HEK293 (cell line): ENCODE results near the gene CACNA1D.

Source experiments
- TRIM28 ChIP-seq: IDR thresholded peaks from 2 replicates; pipeline ENCODE4 v1.6.1; 2011; ENCODE audit warnings: low read length, control low read depth, borderline replicate concordance
- TF ChIP-seq, protein P1 (sequence below): fragments of 450-650 bp; formaldehyde crosslinking; IDR thresholded peaks from 2 replicates; pipeline ENCODE4 v1.5.1; 2016; ENCODE audit warnings: missing biosample characterization, missing genetic modification characterization

DNA sequence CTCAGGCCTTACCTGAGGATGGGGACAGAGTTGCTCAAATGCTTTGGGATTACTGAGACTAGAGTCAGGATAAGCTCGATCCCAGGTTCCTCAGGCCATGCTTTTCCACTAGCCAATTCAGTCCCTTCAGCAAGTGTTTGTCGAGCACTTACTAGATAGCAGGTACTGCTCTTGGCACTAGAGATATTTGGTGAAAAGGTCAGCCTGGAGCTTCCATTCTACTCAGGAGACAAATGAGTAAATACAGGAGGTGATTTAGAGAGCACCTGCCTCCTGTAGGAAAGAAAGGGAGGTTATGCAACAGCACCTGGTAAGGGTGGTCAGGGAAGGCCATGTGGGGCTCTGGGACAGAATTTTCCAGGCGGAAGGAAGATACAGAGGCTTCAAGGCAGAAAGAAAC lies 99.9 kb downstream of the CACNA1D start:
- TF ChIP-seq, protein P1, sequence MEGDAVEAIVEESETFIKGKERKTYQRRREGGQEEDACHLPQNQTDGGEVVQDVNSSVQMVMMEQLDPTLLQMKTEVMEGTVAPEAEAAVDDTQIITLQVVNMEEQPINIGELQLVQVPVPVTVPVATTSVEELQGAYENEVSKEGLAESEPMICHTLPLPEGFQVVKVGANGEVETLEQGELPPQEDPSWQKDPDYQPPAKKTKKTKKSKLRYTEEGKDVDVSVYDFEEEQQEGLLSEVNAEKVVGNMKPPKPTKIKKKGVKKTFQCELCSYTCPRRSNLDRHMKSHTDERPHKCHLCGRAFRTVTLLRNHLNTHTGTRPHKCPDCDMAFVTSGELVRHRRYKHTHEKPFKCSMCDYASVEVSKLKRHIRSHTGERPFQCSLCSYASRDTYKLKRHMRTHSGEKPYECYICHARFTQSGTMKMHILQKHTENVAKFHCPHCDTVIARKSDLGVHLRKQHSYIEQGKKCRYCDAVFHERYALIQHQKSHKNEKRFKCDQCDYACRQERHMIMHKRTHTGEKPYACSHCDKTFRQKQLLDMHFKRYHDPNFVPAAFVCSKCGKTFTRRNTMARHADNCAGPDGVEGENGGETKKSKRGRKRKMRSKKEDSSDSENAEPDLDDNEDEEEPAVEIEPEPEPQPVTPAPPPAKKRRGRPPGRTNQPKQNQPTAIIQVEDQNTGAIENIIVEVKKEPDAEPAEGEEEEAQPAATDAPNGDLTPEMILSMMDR (tag by site-specific recombination), result no peak
- no peak for TF ChIP-seq TRIM28
